Measurements from ENCODE around the gene ITGB3.

Gene ITGB3

GRCh38 chr17:47276444-47276843 lies 22.8 kb downstream of the ITGB3 start:
- TF ChIP-seq, protein P1, sequence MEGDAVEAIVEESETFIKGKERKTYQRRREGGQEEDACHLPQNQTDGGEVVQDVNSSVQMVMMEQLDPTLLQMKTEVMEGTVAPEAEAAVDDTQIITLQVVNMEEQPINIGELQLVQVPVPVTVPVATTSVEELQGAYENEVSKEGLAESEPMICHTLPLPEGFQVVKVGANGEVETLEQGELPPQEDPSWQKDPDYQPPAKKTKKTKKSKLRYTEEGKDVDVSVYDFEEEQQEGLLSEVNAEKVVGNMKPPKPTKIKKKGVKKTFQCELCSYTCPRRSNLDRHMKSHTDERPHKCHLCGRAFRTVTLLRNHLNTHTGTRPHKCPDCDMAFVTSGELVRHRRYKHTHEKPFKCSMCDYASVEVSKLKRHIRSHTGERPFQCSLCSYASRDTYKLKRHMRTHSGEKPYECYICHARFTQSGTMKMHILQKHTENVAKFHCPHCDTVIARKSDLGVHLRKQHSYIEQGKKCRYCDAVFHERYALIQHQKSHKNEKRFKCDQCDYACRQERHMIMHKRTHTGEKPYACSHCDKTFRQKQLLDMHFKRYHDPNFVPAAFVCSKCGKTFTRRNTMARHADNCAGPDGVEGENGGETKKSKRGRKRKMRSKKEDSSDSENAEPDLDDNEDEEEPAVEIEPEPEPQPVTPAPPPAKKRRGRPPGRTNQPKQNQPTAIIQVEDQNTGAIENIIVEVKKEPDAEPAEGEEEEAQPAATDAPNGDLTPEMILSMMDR (IDR thresholded peaks at IDR 0.05) = no peak

GRCh38 chr17:47276868-47277267 lies 23.2 kb downstream of the ITGB3 start:
- TF ChIP-seq, protein P1 (IDR thresholded peaks at IDR 0.05) = no peak

DNA sequence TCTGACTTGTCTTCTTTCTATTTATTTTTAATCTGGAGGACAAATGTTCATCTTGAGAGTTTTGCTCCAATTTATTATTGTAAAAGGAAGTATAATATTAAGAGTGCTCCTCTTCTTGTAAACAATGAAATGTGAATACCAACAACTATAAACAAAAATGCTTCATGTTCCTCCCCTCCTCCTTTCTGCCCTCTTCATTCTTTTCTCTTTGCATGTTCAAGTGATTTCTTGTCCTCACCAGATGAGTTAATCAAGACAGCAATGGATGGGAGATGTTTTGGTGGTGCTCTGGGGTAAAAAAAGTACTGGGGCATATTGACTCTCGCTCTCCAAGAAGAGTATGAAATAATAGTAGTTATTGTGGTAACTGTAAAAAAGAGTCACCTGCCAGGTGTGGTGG lies 24.3 kb downstream of the ITGB3 start:
- TF ChIP-seq, protein P1 (IDR thresholded peaks at IDR 0.05) = no peak

- TF ChIP-seq, protein P1 (IDR thresholded peaks at IDR 0.05) = no peak
These were observed 24.9 kb downstream of the ITGB3 start for GRCh38 chr17:47278561-47278960.

DNA sequence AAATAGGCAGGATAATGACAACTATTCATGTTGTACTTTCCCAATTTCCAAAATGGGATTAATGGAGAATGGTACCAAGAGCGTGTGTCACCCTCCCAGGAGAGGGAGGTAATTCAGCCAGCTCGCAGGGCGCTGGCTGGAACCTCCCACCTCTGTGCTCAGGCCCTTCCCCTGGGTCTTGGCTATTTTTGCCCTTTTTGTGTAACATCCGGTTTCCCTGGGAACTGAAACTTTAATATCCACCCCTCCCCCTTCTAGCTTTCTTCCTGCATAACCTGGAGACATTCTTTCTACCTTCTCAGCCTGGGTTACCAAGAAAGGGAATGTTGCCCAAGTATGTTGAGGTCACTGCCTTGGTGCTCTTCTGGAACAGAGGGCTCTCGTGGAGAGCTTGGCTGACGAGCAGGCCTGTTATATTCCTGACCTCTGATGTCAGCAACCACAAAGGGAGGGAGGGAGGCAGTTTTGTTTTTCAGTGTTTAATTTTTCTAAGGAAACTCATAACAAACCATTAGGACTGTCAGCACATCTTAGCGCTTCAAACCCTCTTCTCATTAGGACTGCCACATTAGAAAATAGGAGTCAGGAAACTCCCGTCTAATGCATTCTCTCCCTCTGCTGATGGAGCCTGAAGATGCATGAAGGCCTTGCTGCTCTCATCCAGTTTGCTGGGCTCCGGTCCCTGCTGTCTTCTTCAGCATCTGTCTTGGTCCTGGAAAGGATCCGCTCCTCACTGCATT lies 25.6 kb downstream of the ITGB3 start:
- TF ChIP-seq, protein P1 (IDR thresholded peaks at IDR 0.05) = no peak

DNA sequence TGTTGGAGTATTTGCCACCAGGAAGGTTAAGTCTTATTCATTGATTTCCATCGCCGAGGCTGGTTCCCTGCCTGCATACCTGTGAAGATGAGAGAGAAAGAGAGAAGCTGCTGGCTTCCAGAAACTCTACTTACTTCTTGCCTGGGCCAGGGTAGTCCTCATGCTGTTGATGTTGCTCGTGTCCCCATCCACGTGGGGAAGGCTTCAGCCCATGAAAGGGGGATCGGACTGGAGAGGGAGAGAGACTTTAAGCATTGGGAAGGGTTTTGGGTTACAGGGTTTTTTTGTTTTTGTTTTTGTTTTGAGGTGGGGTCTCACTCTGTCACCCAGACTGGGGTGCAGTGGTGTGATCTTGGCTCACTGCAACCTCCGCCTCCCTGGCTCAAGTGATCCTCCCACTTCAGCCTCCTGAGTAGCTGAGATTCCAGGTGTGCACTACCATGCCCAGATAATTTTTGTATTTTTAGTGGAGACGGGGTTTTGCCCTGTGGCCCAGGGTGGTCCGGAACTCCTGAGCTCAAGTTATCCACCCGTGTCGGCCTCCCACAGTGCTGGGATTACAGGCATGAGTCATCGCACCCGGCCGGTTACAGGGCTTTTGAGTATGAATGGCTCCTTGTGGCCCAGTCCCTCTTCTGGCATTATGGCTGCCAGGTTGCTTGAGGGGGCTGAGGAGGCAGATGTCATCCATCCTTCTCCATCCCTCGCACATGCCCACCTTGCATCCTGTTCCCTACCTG lies 26.6 kb downstream of the ITGB3 start:
- TF ChIP-seq, protein P1 (IDR thresholded peaks at IDR 0.05) = no peak

DNA sequence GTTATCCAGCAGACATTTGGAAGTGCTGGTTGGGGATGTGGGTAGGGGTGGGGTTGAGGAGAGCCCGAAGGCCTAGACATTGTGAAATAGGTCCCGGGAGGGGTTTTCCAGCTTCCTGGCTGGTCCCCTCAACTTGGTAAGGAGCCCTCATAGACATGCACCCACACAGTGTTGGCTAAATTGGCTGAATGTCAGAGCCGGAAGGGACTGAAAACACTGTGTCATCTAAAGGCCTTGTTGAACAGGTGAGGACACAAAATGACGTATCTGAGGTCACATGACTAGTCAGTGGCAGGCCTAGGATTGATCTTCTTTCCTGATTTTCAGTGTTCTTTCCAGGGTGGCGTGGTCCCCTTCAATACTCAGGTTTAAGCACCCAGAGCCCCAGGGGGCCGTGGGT lies 27.6 kb downstream of the ITGB3 start:
- TF ChIP-seq, protein P1 (IDR thresholded peaks at IDR 0.05) = no peak
